GM23338 (cell line): ENCODE data around the gene GRXCR2.

ENCODE experiments used
- CTCF ChIP-seq, 2 experiments: fragments of 200-600 bp in 1 of 2; sonication (generic) in 1 of 2; conservative IDR thresholded peaks; 2 replicates each; pipeline versions ENCODE4 v1.5.1 to v1.6.1; 2016 to 2017; ENCODE audit warnings: antibody characterized with exemption in 2 of 2, low read depth in 2 of 2, mild to moderate bottlenecking in 2 of 2, moderate library complexity in 1 of 2
- NANOG ChIP-seq: IDR thresholded peaks from 2 replicates; pipeline ENCODE4 v1.6.1; 2016; ENCODE audit warnings: antibody characterized with exemption, borderline replicate concordance

- no peak for TF ChIP-seq CTCF (conservative IDR thresholded peaks at IDR 0.05; ENCODE audit: low read depth in 2 of 2)
- no peak for TF ChIP-seq NANOG
Measured at GRCh38 chr5:145829708-145830361, 43.0 kb downstream of the GRXCR2 start.
